MM.1S (cell line): ENCODE results near the gene FBH1.

Experiments
- DNase-seq: peaks from one replicate; pipeline ENCODE4 v3.0.0-alpha.2; 2015
- H2AFZ ChIP-seq: fragments of 300-600 bp; sonication (generic); 2 replicates; pipeline ENCODE4 v1.6.0; 2016; ENCODE audit warnings: antibody characterized with exemption, low read length
- H3F3A ChIP-seq: fragments of 300-600 bp; sonication (generic); 2 replicates; pipeline ENCODE4 v1.6.1; 2016; ENCODE audit warnings: mild to moderate bottlenecking, antibody characterized with exemption, low read length, moderate library complexity, mixed read lengths; ENCODE audit not compliant: insufficient read depth
- H3K27ac ChIP-seq: fragments of 300-600 bp; sonication (generic); 2 replicates; pipeline ENCODE4 v1.5.1; 2016; ENCODE audit warnings: mild to moderate bottlenecking, low read length
- H3K27me3 ChIP-seq: fragments of 300-600 bp; sonication (generic); replicated peaks from 2 replicates; pipeline ENCODE4 v1.6.0; 2016; ENCODE audit warnings: low read length; ENCODE audit not compliant: insufficient read depth
- H3K36me3 ChIP-seq: fragments of 300-600 bp; sonication (generic); replicated peaks from 2 replicates; pipeline ENCODE4 v1.6.1; 2016; ENCODE audit warnings: mild to moderate bottlenecking, low read length, mixed read lengths; ENCODE audit not compliant: insufficient read depth
- H3K4me1 ChIP-seq: fragments of 300-600 bp; sonication (generic); 2 replicates; pipeline ENCODE4 v1.6.1; 2016; ENCODE audit warnings: low read length, mixed read lengths
- H3K4me2 ChIP-seq: fragments of 300-600 bp; sonication (generic); 2 replicates; pipeline ENCODE4 v1.6.0; 2016; ENCODE audit warnings: low read depth, low read length
- H3K4me3 ChIP-seq: fragments of 300-600 bp; sonication (generic); 2 replicates; pipeline ENCODE4 v1.5.1; 2016; ENCODE audit warnings: low read length, mixed read lengths
- H3K79me2 ChIP-seq: fragments of 300-600 bp; sonication (generic); 2 replicates; pipeline ENCODE4 v1.6.1; 2016; ENCODE audit warnings: mixed run types, low read length, mixed read lengths
- H3K9ac ChIP-seq: fragments of 300-600 bp; sonication (generic); 2 replicates; pipeline ENCODE4 v1.6.1; 2016; ENCODE audit warnings: low read length, mixed read lengths
- H3K9me2 ChIP-seq: fragments of 300-600 bp; sonication (generic); replicated peaks from 2 replicates; pipeline ENCODE4 v1.6.1; 2016; ENCODE audit warnings: mild to moderate bottlenecking, low read length, mixed read lengths; ENCODE audit not compliant: insufficient read depth
- H3K9me3 ChIP-seq: fragments of 300-600 bp; sonication (generic); replicated peaks from 2 replicates; pipeline ENCODE4 v1.6.1; 2016; ENCODE audit warnings: mild to moderate bottlenecking, low read length, mixed read lengths; ENCODE audit not compliant: insufficient read depth
- H4K20me1 ChIP-seq: fragments of 300-600 bp; sonication (generic); 2 replicates; pipeline ENCODE4 v1.6.1; 2016; ENCODE audit warnings: mild to moderate bottlenecking, low read length, moderate library complexity, mixed read lengths; ENCODE audit not compliant: insufficient read depth
- EZH2 ChIP-seq: fragments of 300-600 bp; sonication (generic); optimal IDR thresholded peaks from 2 replicates; pipeline ENCODE3; 2017; ENCODE audit warnings: low read depth, mild to moderate bottlenecking, antibody characterized with exemption, low read length, mixed read lengths
- EZH2phosphoT487 ChIP-seq: fragments of 300-600 bp; sonication (generic); IDR thresholded peaks from 2 replicates; pipeline ENCODE4 v1.6.1; 2018; ENCODE audit warnings: antibody characterized with exemption, low read length
- TF ChIP-seq, protein P1 (sequence below): fragments of 300-600 bp; sonication (generic); IDR thresholded peaks from 2 replicates; pipeline ENCODE4 v1.5.1; 2016; ENCODE audit warnings: antibody characterized with exemption, low read length, mixed read lengths

FBH1 gene

DNA sequence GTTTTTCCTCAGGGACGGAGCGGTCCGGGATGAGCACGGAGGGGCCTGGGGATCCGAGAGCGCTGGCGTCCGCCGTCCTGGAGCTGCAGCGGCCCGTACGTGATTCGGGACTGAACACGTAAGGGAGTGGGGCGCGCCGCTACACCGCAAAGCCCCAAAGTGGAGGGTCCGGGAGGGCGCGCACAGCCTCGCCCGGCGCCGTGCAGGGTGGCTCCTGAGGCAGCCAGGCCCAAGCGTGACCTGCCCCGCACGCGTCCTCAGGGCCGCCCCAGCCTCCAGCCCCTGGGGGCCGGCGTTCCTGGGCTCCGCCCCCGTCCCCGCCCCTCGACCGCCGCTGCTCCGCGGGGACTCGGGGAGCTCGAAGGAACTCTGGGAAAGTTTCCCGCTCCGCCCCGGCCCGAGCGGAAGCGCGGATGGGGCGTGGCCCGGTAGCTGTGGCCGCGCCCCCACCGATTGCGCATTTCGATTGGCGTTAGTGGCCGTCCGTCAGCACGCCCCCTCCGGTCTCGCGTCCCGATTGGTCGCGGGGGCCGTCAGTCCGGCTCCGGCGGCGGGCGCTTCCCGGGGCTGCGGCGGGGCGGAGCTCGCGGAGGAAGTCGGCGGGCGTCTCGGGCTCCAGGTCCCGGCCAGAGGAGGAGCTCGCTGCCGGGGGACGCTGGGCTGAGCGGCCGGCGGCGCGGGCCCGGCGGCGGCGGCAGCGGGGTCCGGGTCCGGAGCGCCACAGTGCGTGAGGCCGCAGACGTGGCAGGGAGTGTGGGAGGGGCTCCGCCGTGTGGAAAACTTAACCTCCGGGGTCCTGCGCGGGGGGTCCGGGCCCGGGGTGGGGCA, at the start of gene FBH1, which contains the start of gene ANKRD16:
Gene FBH1 (plus strand): TSS at position 620 of the 828 bp plus-strand sequence. CDS start 103 bp downstream, at position 723.
Gene ANKRD16 (minus strand): TSS at position 270 of the 828 bp plus-strand sequence. CDS start 539 bp downstream, outside the sequence.
- H3K9ac ChIP-seq = peak within 1 kb of the TSS; percentile 89
- H2AFZ ChIP-seq = peak within 1 kb of the TSS; percentile 77
- no peaks in the 10 kb centered on the region for H4K20me1 ChIP-seq
- no peaks in the 10 kb centered on the region for H3K27me3 ChIP-seq
- H3K9me2 ChIP-seq = no peaks in the 10 kb centered on the region
- peak within 1 kb of the TSS; percentile 98 for H3K4me2 ChIP-seq
- peaks cover 72% of the 10 kb centered on the region for H3K79me2 ChIP-seq
- H3K27ac ChIP-seq = peak within 1 kb of the TSS; percentile 55
- H3F3A ChIP-seq = peaks cover 26% of the 10 kb centered on the region
- H3K9me3 ChIP-seq = no peaks in the 10 kb centered on the region
- TF ChIP-seq EZH2 = no peak
- TF ChIP-seq, protein P1, sequence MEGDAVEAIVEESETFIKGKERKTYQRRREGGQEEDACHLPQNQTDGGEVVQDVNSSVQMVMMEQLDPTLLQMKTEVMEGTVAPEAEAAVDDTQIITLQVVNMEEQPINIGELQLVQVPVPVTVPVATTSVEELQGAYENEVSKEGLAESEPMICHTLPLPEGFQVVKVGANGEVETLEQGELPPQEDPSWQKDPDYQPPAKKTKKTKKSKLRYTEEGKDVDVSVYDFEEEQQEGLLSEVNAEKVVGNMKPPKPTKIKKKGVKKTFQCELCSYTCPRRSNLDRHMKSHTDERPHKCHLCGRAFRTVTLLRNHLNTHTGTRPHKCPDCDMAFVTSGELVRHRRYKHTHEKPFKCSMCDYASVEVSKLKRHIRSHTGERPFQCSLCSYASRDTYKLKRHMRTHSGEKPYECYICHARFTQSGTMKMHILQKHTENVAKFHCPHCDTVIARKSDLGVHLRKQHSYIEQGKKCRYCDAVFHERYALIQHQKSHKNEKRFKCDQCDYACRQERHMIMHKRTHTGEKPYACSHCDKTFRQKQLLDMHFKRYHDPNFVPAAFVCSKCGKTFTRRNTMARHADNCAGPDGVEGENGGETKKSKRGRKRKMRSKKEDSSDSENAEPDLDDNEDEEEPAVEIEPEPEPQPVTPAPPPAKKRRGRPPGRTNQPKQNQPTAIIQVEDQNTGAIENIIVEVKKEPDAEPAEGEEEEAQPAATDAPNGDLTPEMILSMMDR = no peak
- no peak for TF ChIP-seq EZH2phosphoT487
- DNase-seq = peak; percentile 99
- peaks cover 9% of the 10 kb centered on the region; the same call in 1 of the 2 replicates for H3K36me3 ChIP-seq
- peaks cover 48% of the 10 kb centered on the region for H3K4me1 ChIP-seq
- H3K4me3 ChIP-seq = peak within 1 kb of the TSS; percentile 96

DNA sequence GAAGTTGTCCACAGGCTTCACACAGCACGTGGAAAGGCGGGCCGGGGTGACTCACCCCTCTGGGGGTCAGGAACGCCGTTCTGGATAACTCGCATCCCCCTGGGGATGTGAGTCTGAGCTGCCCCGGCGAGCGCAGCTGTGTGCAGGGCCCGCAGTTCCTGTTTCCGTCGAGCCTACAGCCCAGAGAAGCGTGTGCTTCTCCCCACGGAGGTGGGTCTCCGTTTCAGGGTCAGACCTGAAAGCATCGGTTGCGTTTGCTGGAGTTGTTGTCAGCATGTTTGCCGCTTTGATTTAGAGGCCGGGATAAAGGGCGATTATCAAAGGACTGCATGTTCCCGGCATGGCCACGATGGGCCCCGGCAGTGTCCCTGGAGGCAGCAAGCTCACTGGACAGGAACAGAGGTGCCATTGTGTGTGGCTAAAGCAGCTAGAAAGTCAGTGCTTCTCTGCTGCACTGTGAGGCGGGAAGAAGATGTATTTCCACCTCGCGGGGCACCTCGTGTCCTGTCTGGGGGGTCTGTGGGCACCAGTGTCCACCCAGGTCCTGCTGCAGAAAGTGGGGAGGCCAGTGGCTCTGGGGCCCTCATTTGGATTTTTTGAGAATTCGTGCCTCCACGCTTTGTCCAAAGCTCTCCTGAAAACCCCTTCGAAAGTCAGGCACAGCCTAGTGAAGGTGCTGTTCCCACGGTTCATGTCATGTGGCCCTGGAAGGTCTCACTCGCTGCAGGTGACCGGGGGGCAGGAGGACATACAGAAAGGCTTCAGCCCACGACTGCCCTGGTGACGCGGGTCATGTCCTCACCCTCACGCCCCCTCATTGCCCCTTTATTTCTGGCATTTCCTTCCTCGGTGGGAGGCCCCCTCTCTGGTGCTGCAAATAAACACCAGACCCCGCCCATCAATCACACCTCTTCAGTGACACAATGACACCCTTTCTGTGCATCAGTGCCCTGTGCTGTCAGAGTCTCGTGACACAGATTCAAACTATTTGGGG, 49.4 kb upstream of the FBH1 start:
- Histone ChIP-seq H3K36me3 (no peaks in the 10 kb centered on the region), H2AFZ (peak overlapping the region; percentile 58), H3K4me1 (no peaks in the 10 kb centered on the region), H3K9me2 (no peaks in the 10 kb centered on the region), H3K79me2 (no peaks in the 10 kb centered on the region), H3K4me3 (no peak overlapping the region), H4K20me1 (no peaks in the 10 kb centered on the region), H3K4me2 (no peak overlapping the region), H3F3A (no peaks in the 10 kb centered on the region), H3K27ac (no peak overlapping the region), H3K27me3 (peaks cover 4% of the 10 kb centered on the region; the same call in 1 of the 2 replicates), H3K9ac (no peak overlapping the region), H3K9me3 (no peaks in the 10 kb centered on the region)
- no peak for TF ChIP-seq EZH2
- TF ChIP-seq, protein P1 = no peak
- TF ChIP-seq EZH2phosphoT487 = no peak
- DNase-seq = no peak

DNA sequence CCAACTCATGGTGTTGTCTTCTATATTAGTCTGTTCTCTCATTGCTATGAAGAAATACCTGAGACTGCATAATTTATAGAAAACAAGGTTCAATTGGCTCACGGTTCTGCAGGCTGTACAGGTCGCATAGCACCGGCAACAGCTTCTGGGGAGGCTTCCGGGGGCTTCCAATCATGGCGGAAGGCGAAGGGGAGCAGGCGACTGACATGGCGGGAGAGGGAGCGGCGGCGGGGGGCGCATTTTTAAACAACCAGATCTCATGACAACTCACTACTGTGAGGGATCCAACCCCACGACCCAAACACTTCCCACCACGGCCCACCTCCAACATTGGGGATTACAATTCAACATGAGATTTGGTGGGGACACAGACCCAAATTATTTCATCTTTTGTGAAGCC, 48.1 kb upstream of the FBH1 start:
- peaks cover 4% of the 10 kb centered on the region; the same call in 1 of the 2 replicates for H3K27me3 ChIP-seq
- no peaks in the 10 kb centered on the region for H3K9me2 ChIP-seq
- no peak overlapping the region for H2AFZ ChIP-seq
- no peak overlapping the region for H3K27ac ChIP-seq
- no peaks in the 10 kb centered on the region for H3K79me2 ChIP-seq
- no peaks in the 10 kb centered on the region for H3K9me3 ChIP-seq
- no peak overlapping the region for H3K9ac ChIP-seq
- H3K36me3 ChIP-seq = no peaks in the 10 kb centered on the region
- no peaks in the 10 kb centered on the region for H3F3A ChIP-seq
- no peaks in the 10 kb centered on the region for H3K4me1 ChIP-seq
- DNase-seq = no peak
- H3K4me3 ChIP-seq = no peak overlapping the region
- H3K4me2 ChIP-seq = no peak overlapping the region
- no peaks in the 10 kb centered on the region for H4K20me1 ChIP-seq
- TF ChIP-seq EZH2 = no peak
- TF ChIP-seq EZH2phosphoT487 = no peak
- TF ChIP-seq, protein P1 = no peak
